Loucy (cell line): ENCODE results near the gene GPBAR1.

Experiments used
- H2AFZ ChIP-seq: fragments of 200-600 bp; sonication (generic); 2 replicates; pipeline ENCODE4 v1.6.0; 2016; ENCODE audit warnings: antibody characterized with exemption, mild to moderate bottlenecking, low read length, moderate library complexity
- H3F3A ChIP-seq: fragments of 200-600 bp; 2 replicates; pipeline ENCODE4 v1.6.0; 2016; ENCODE audit warnings: antibody characterized with exemption, low read depth, mild to moderate bottlenecking
- H3K27me3 ChIP-seq: fragments of 200-600 bp; sonication (generic); 2 replicates; pipeline ENCODE4 v1.6.1; 2014; ENCODE audit warnings: low read length, mild to moderate bottlenecking; ENCODE audit not compliant: insufficient read depth, poor library complexity, severe bottlenecking
- H3K36me3 ChIP-seq: fragments of 200-600 bp; sonication (generic); 2 replicates; pipeline ENCODE4 v1.6.1; 2016; ENCODE audit warnings: low read length; ENCODE audit not compliant: insufficient read depth
- H3K4me1 ChIP-seq: fragments of 200-600 bp; sonication (generic); 2 replicates; pipeline ENCODE4 v1.5.1; 2014; ENCODE audit warnings: low read length, mild to moderate bottlenecking; ENCODE audit not compliant: insufficient read depth, poor library complexity, severe bottlenecking
- H3K4me2 ChIP-seq: fragments of 200-600 bp; sonication (generic); 2 replicates; pipeline ENCODE4 v1.6.0; 2014; ENCODE audit warnings: antibody characterized with exemption, low read length, low read depth, mild to moderate bottlenecking; ENCODE audit not compliant: poor library complexity, severe bottlenecking
- H3K4me3 ChIP-seq: fragments of 200-600 bp; sonication (generic); 2 replicates; pipeline ENCODE4 v1.5.1; 2014; ENCODE audit warnings: low read length, mild to moderate bottlenecking, mixed read lengths; ENCODE audit not compliant: poor library complexity, severe bottlenecking
- H3K79me2 ChIP-seq: fragments of 200-600 bp; sonication (generic); 2 replicates; pipeline ENCODE4 v1.6.1; 2014; ENCODE audit warnings: low read length; ENCODE audit not compliant: insufficient read depth
- H3K9ac ChIP-seq: fragments of 200-600 bp; sonication (generic); 2 replicates; pipeline ENCODE4 v1.6.0; 2014; ENCODE audit warnings: mild to moderate bottlenecking, low read depth, low read length, moderate library complexity; ENCODE audit not compliant: poor library complexity, severe bottlenecking
- H3K9me2 ChIP-seq: fragments of 200-600 bp; sonication (generic); replicated peaks from 2 replicates; pipeline ENCODE4 v1.6.1; 2016; ENCODE audit warnings: low read depth, low read length, mixed read lengths
- H3K9me3 ChIP-seq: fragments of 200-600 bp; sonication (generic); 2 replicates; pipeline ENCODE4 v1.6.1; 2014; ENCODE audit warnings: mild to moderate bottlenecking, antibody characterized with exemption, low read length, low read depth; ENCODE audit not compliant: insufficient read depth
- H4K20me1 ChIP-seq: fragments of 200-600 bp; sonication (generic); 2 replicates; pipeline ENCODE4 v1.6.0; 2014; ENCODE audit warnings: antibody characterized with exemption, low read length, mild to moderate bottlenecking; ENCODE audit not compliant: insufficient read depth, poor library complexity, severe bottlenecking
- EZH2phosphoT487 ChIP-seq: fragments of 200-600 bp; IDR thresholded peaks from 2 replicates; pipeline ENCODE4 v1.6.1; 2018; ENCODE audit warnings: antibody characterized with exemption, mild to moderate bottlenecking, moderate library complexity, borderline replicate concordance
- TF ChIP-seq, protein P1 (sequence below): fragments of 200-600 bp; sonication (generic); conservative IDR thresholded peaks from 2 replicates; pipeline ENCODE4 v1.5.1; 2014; ENCODE audit warnings: mild to moderate bottlenecking, antibody characterized with exemption, low read length

The GPBAR1 gene

DNA sequence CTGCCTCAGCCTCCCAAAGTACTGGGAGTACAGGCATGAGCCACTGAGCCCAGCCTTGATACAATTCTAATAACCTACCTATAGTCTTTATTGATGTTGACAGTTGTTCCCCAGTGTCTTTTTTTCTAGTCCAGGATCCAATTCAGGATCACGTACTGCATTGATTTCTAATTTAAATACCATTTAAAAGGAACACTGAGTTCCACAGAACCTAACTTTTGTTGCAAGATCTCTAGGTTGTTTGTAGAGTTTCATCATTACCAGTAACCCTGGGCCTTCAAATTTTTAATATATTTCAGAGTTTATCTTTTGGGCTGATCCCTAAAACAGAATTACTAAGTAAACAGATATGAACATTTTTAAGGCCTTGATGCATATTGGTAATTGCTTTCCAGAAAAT is 52.5 kb downstream of the GPBAR1 start:
- Histone ChIP-seq H3K36me3 (no peaks in the 10 kb centered on the region), H3K27me3 (no peaks in the 10 kb centered on the region), H3K79me2 (no peaks in the 10 kb centered on the region), H3K9me3 (no peaks in the 10 kb centered on the region), H3K9me2 (no peaks in the 10 kb centered on the region), H3K9ac (no peak overlapping the region), H4K20me1 (no peaks in the 10 kb centered on the region), H2AFZ (no peak overlapping the region), H3K4me3 (no peak overlapping the region), H3K4me2 (no peak overlapping the region), H3K4me1 (peaks cover 11% of the 10 kb centered on the region), H3F3A (no peaks in the 10 kb centered on the region)
- TF ChIP-seq EZH2phosphoT487: no peak
- TF ChIP-seq, protein P1, sequence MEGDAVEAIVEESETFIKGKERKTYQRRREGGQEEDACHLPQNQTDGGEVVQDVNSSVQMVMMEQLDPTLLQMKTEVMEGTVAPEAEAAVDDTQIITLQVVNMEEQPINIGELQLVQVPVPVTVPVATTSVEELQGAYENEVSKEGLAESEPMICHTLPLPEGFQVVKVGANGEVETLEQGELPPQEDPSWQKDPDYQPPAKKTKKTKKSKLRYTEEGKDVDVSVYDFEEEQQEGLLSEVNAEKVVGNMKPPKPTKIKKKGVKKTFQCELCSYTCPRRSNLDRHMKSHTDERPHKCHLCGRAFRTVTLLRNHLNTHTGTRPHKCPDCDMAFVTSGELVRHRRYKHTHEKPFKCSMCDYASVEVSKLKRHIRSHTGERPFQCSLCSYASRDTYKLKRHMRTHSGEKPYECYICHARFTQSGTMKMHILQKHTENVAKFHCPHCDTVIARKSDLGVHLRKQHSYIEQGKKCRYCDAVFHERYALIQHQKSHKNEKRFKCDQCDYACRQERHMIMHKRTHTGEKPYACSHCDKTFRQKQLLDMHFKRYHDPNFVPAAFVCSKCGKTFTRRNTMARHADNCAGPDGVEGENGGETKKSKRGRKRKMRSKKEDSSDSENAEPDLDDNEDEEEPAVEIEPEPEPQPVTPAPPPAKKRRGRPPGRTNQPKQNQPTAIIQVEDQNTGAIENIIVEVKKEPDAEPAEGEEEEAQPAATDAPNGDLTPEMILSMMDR: no peak
